ENCODE results near the gene ZMYND11. TPM values are rescaled to one million over a fixed set of nuclear protein-coding genes. Genes with fewer than 3 reads are reported as not detected.
"Not testable (repeated sequence)": the region's sequence is repeated elsewhere in the genome, so short reads cannot be mapped to it uniquely, and the experiment has no call there.

Gene ZMYND11
- total RNA-seq, 1 donor from 2014 or later: 49.2 TPM

- no peaks in the 10 kb centered on the region for H3K36me3 ChIP-seq (ENCODE audit: control insufficient read depth, insufficient read depth, low read length)
These were observed 164.7 kb downstream of the ZMYND11 start for GRCh38 chr10:299969-300368.

GRCh38 chr10:300580-300979 is 165.3 kb downstream of the ZMYND11 start:
- not testable (repeated sequence) for H3K36me3 ChIP-seq (ENCODE audit: control insufficient read depth, insufficient read depth, low read length); DNase-seq (ENCODE audit: low read depth); FAIRE-seq; H3K4me3 ChIP-seq (ENCODE audit: low read depth, low read length); H3K27me3 ChIP-seq (ENCODE audit: control insufficient read depth, insufficient read depth, low read length)

More at GRCh38 chr10:299969-300368, 164.7 kb downstream of the ZMYND11 start:
- Histone ChIP-seq H3K4me3 (ENCODE audit: low read depth, low read length) (no peak overlapping the region), H3K27me3 (ENCODE audit: control insufficient read depth, insufficient read depth, low read length) (no peaks in the 10 kb centered on the region)
- no peak for TF ChIP-seq CTCF (IDR thresholded peaks at IDR 0.05; ENCODE audit: insufficient read depth, low read length, severe bottlenecking)
- FAIRE-seq: no peak
- DNase-seq (ENCODE audit: low read depth): no peak

- H3K27me3 ChIP-seq (ENCODE audit: control insufficient read depth, insufficient read depth, low read length): no peaks in the 10 kb centered on the region
- no peak overlapping the region for H3K4me3 ChIP-seq (ENCODE audit: low read depth, low read length)
- no peak for DNase-seq (ENCODE audit: low read depth)
- no peaks in the 10 kb centered on the region for H3K36me3 ChIP-seq (ENCODE audit: control insufficient read depth, insufficient read depth, low read length)
- TF ChIP-seq CTCF (IDR thresholded peaks at IDR 0.05; ENCODE audit: insufficient read depth, low read length, severe bottlenecking): no peak
- FAIRE-seq: no peak
These were observed 166.3 kb downstream of the ZMYND11 start for GRCh38 chr10:301536-301935.

Other genes starting within 250 kb of the ZMYND11 start
- gene TUBB8, start 86.2 kb upstream of the ZMYND11 start, total RNA-seq: not detected in 2 replicates